Stimulated activated CD4-positive, alpha-beta T cell treated with anti-CD3 and anti-CD28 coated beads, TNF-alpha, amount 100 ng/mL, for 48 hours (primary cell): ENCODE results near the gene CATSPER4.
"Not testable (repeated sequence)": the region's sequence is repeated elsewhere in the genome, so short reads cannot be mapped to it uniquely, and the experiment has no call there.

Source experiments
- DNase-seq, 3 donors: peaks; one replicate each; pipeline ENCODE4 v3.0.0-alpha.2; 2020; ENCODE audit warnings: low read depth in 3 of 3

CATSPER4 gene

GRCh38 chr1:26195805-26196204 lies 5.4 kb downstream of the CATSPER4 start:
- DNase-seq = no peak

- no peak for DNase-seq
Measured at GRCh38 chr1:26197301-26197700, 6.9 kb downstream of the CATSPER4 start.

GRCh38 chr1:26197813-26198212 lies 7.4 kb downstream of the CATSPER4 start:
- no peak for DNase-seq

- DNase-seq = no peak
Measured at GRCh38 chr1:26200413-26200812, 10.0 kb downstream of the CATSPER4 start.

GRCh38 chr1:26203642-26204318 lies 13.4 kb downstream of the CATSPER4 start:
- no peak for DNase-seq

GRCh38 chr1:26210147-26210870 lies 19.9 kb downstream of the CATSPER4 start:
- DNase-seq = no peak

GRCh38 chr1:26212726-26213125 lies 22.3 kb downstream of the CATSPER4 start:
- no peak for DNase-seq

- DNase-seq = no peak
Measured at GRCh38 chr1:26213335-26213905, 23.0 kb downstream of the CATSPER4 start.

- no peak for DNase-seq
Measured at GRCh38 chr1:26215246-26215645, 24.8 kb downstream of the CATSPER4 start.

GRCh38 chr1:26218906-26219494 lies 28.6 kb downstream of the CATSPER4 start:
- DNase-seq = no peak

GRCh38 chr1:26220199-26220912 lies 30.0 kb downstream of the CATSPER4 start:
- DNase-seq = no peak

- no peak for DNase-seq
Measured at GRCh38 chr1:26221094-26221493, 30.7 kb downstream of the CATSPER4 start.

GRCh38 chr1:26224606-26225005 lies 34.2 kb downstream of the CATSPER4 start:
- DNase-seq = no peak

- peak in 2 of 3 donors; percentile 12 to 45 for DNase-seq
Measured at GRCh38 chr1:26225033-26225831, 34.8 kb downstream of the CATSPER4 start.

- not testable (repeated sequence) for DNase-seq
Measured at GRCh38 chr1:26230682-26231081, 40.3 kb downstream of the CATSPER4 start.

- peak; percentile 96 to 98 (median 97) for DNase-seq
Measured at GRCh38 chr1:26233903-26234643, 43.7 kb downstream of the CATSPER4 start, which contains the start of gene CEP85. Gene CEP85 (plus strand): TSS chr1:26234200. CDS start chr1:26239784, 5,584 bp downstream.

- no peak for DNase-seq
Measured at GRCh38 chr1:26234644-26235370, 44.4 kb downstream of the CATSPER4 start.

- no peak for DNase-seq
Measured at GRCh38 chr1:26237230-26237966, 47.0 kb downstream of the CATSPER4 start.

GRCh38 chr1:26239936-26240335 lies 49.5 kb downstream of the CATSPER4 start:
- no peak for DNase-seq
